A549 (cell line): ENCODE measurements around the gene PSMD9. TPM values are rescaled to one million over a fixed set of nuclear protein-coding genes. Genes with fewer than 3 reads are reported as not detected.

Experiments used
- ATAC-seq, 2 experiments: fragments of 200-7000 bp in 1 of 2; fragments of >200 bp in 1 of 2; cut with Nextera tagmentation in 1 of 2; cut with Tn5 transposase in 1 of 2; 3 replicates each; pipeline versions ENCODE4 v1.8.0 to v1.9.1; 2018 to 2020; ENCODE audit warnings: mild to moderate bottlenecking in 1 of 2, moderate library complexity in 1 of 2
- CTCF ChIA-PET: fragments of 300-600 bp; sonication (Branson Sonifier 250); formaldehyde crosslinking; extraction: SDS; loops from one replicate; lab custom pipeline; 2021; ENCODE audit warnings: antibody characterized with exemption, inconsistent platforms; lab: Yijun Ruan, JAX
- POLR2A ChIA-PET: fragments of 350-600 bp; formaldehyde crosslinking; extraction: SDS; loops from one replicate; lab custom pipeline; 2021; ENCODE audit warnings: antibody characterized with exemption, inconsistent platforms; lab: Yijun Ruan, JAX
- DNase-seq, 2 experiments: peaks; one replicate each; pipeline versions ENCODE4 v3.0.0 to v3.0.0-alpha.2; 2011 to 2016; ENCODE audit warnings: low read depth in 1 of 2, low spot score in 1 of 2
- FAIRE-seq: peaks from 2 replicates; lab custom pipeline; 2011; peaks lifted over from hg19 to GRCh38; lab: Jason Lieb, UNC
- H3K27ac ChIP-seq, 2 experiments: fragments of >200 bp; sonication (Bioruptor Twin); formaldehyde crosslinking; 3 replicates each; pipeline ENCODE4 v1.5.1; 2016 to 2017
- H3K4me1 ChIP-seq: fragments of >200 bp; sonication (Bioruptor Twin); formaldehyde crosslinking; 3 replicates; pipeline ENCODE4 v1.6.1; 2016
- H3K4me2 ChIP-seq: fragments of >200 bp; sonication (Bioruptor Twin); formaldehyde crosslinking; 3 replicates; pipeline ENCODE4 v1.6.1; 2016
- H3K4me3 ChIP-seq: fragments of >200 bp; sonication (Bioruptor Twin); formaldehyde crosslinking; 3 replicates; pipeline ENCODE4 v1.5.1; 2016
- H3K9me3 ChIP-seq: fragments of >200 bp; sonication (Bioruptor Twin); formaldehyde crosslinking; 3 replicates; pipeline ENCODE4 v1.6.1; 2016
- E2F6 ChIP-seq: IDR thresholded peaks from 2 replicates; pipeline ENCODE4 v1.6.1; 2012; ENCODE audit warnings: low read depth, borderline replicate concordance
- GATA3 ChIP-seq: IDR thresholded peaks from 2 replicates; pipeline ENCODE4 v1.6.1; 2012; ENCODE audit warnings: borderline replicate concordance
- HDAC2 ChIP-seq: fragments of 200-600 bp; sonication (generic); IDR thresholded peaks from 2 replicates; pipeline ENCODE4 v1.6.1; 2016
- HEYL ChIP-seq: fragments of 250-450 bp; sonication (Bioruptor Pico); IDR thresholded peaks from 2 replicates; pipeline ENCODE4 v1.8.0; 2021; ENCODE audit warnings: mild to moderate bottlenecking, moderate library complexity
- HOXB5 ChIP-seq: fragments of 250-450 bp; sonication (Bioruptor Pico); IDR thresholded peaks from 2 replicates; pipeline ENCODE4 v1.5.0; 2020; ENCODE audit warnings: mild to moderate bottlenecking, moderate library complexity
- MAX ChIP-seq: IDR thresholded peaks from 2 replicates; pipeline ENCODE4 v1.6.1; 2012
- NPAS2 ChIP-seq: fragments of 250-450 bp; sonication (Bioruptor Pico); IDR thresholded peaks from 2 replicates; pipeline ENCODE4 v1.8.0; 2022; ENCODE audit warnings: mild to moderate bottlenecking, moderate library complexity, borderline replicate concordance
- POLR2A ChIP-seq: IDR thresholded peaks from 2 replicates; pipeline ENCODE4 v1.6.1; 2012; ENCODE audit warnings: mild to moderate bottlenecking, low read length
- RAD21 ChIP-seq, 2 experiments: fragments of >200 bp in 1 of 2; sonication (Bioruptor Twin) in 1 of 2; formaldehyde crosslinking in 1 of 2; IDR thresholded peaks in 1 of 2; conservative IDR thresholded peaks in 1 of 2; 2 replicates in 1 of 2; 3 replicates in 1 of 2; pipeline ENCODE4 v1.6.1; 2012 to 2018; ENCODE audit warnings: inconsistent platforms in 1 of 2
- RNF2 ChIP-seq: fragments of 200-600 bp; sonication (generic); IDR thresholded peaks from 2 replicates; pipeline ENCODE4 v1.6.1; 2016; ENCODE audit warnings: low read depth, mild to moderate bottlenecking, antibody characterized with exemption, moderate library complexity, borderline replicate concordance
- SMC3 ChIP-seq: fragments of >200 bp; sonication (Bioruptor Twin); formaldehyde crosslinking; IDR thresholded peaks from 3 replicates; pipeline ENCODE4 v1.6.1; 2018; ENCODE audit warnings: inconsistent platforms
- WGBS: methylation state at CpG from one replicate; pipeline ENCODE4 v1.1.6; 2017; ENCODE audit errors: missing lambda C conversion rate; 5-methylcytosine and 5-hydroxymethylcytosine counted together
- polyA plus RNA-seq, 4 experiments: library from polyadenylated mRNA; depleted of rRNA in 3 of 4; stranded (reverse); fragments of >200 nt; fragmentation: RNase III in 1 of 4; extraction: RNeasy Plus Mini Kit Qiagen cat#74134 plus additional on column Dnase treatment in 1 of 4; gene quantifications; 2 replicates in 3 of 4; 3 replicates in 1 of 4; pipeline ENCODE4 v1.2.3, GENCODE V29; 2011 to 2017
- TF ChIP-seq, protein P1 (sequence below): fragments of >200 bp; sonication (Bioruptor Twin); formaldehyde crosslinking; IDR thresholded peaks from 3 replicates; pipeline ENCODE4 v1.5.1; 2016

PSMD9 gene
- polyA plus RNA-seq, 2 of the 4 experiments (the other 2 are of a cell fraction) = 89.3 to 147 TPM

DNA sequence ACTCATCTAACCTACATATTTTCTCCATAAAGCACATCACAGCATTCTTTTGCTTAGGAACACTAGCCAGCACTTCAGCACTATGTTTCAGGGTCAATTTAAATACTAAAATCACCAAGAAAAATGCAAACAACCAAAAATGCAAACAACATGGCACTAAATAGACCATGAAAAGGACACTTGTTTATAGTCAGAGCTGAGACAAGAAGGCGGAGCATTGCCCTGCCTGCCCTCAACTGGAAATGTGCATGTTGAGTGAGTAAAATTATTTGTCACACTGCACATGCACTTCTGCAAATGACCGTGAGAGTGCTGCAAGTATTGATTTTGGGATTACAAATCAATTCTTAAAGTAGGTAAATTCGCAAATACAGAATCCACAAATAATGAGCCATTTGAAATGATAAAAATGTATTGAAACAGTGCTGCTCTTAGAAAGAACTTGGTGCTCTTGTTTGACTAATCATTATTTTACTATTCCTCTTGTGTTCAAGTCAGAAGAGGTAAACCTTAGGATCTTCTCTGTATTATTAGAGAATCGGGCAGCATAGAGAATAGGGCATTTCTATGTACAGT, 64.6 kb downstream of the PSMD9 start:
- POLR2A ChIA-PET = no interaction called here
- FAIRE-seq = no peak

DNA sequence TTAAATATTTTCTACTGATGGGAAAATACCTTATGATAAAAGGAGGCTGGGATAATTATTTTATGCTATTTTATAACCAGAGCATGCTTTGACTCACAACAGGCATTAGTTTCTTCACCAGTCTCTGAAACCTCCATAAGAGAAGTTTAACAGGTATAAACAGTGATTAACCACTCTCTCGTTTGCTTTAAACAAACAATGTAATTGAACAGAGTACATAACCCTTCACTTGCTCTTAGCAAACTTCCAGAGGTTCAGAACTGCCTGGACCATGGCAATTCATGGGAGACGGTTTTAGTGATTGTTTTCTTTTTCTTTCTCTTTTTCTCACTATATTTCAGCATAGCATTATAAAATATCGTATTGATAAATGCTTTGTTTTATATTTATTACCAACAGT, 65.1 kb downstream of the PSMD9 start:
- Histone ChIP-seq H3K4me1 (peaks cover 11% of the 10 kb centered on the region), H3K9me3 (0 out of 3 replicates have a peak, but pooled peaks cover 4% of the 10 kb centered on the region), H3K4me3 (no peak overlapping the region), H3K27ac (no peak overlapping the region), H3K4me2 (no peak overlapping the region)
- ChIA-PET POLR2A (no interaction called here), CTCF (interaction anchor here (1.1 kb wide), 2 partner anchors 11 to 179 kb away, joined by 3 read pairs; no protein-coding TSS in a partner anchor)
- DNase-seq (no peak), ATAC-seq (no peak), FAIRE-seq (no peak)
- 46% methylated on average over 3 of the region's 3 CpGs for WGBS
- TF ChIP-seq POLR2A = no peak
- TF ChIP-seq E2F6 = no peak
- TF ChIP-seq MAX = no peak
- TF ChIP-seq HEYL (CRISPR knock-in tag) = no peak
- no peak for TF ChIP-seq RNF2

More for the DNA sequence above, 64.6 kb downstream of the PSMD9 start:
- Histone ChIP-seq H3K4me1 (peaks cover 11% of the 10 kb centered on the region), H3K4me2 (no peak overlapping the region), H3K9me3 (0 out of 3 replicates have a peak, but pooled peaks cover 4% of the 10 kb centered on the region), H3K27ac (no peak overlapping the region), H3K4me3 (no peak overlapping the region)
- no peak for ATAC-seq
- DNase-seq = no peak
- WGBS = 82% methylated on average over 4 of the region's 4 CpGs
- CTCF ChIA-PET = interaction anchor here (1.1 kb wide), 2 partner anchors 11 to 179 kb away, joined by 3 read pairs; no protein-coding TSS in a partner anchor
- no peak for TF ChIP-seq POLR2A

DNA sequence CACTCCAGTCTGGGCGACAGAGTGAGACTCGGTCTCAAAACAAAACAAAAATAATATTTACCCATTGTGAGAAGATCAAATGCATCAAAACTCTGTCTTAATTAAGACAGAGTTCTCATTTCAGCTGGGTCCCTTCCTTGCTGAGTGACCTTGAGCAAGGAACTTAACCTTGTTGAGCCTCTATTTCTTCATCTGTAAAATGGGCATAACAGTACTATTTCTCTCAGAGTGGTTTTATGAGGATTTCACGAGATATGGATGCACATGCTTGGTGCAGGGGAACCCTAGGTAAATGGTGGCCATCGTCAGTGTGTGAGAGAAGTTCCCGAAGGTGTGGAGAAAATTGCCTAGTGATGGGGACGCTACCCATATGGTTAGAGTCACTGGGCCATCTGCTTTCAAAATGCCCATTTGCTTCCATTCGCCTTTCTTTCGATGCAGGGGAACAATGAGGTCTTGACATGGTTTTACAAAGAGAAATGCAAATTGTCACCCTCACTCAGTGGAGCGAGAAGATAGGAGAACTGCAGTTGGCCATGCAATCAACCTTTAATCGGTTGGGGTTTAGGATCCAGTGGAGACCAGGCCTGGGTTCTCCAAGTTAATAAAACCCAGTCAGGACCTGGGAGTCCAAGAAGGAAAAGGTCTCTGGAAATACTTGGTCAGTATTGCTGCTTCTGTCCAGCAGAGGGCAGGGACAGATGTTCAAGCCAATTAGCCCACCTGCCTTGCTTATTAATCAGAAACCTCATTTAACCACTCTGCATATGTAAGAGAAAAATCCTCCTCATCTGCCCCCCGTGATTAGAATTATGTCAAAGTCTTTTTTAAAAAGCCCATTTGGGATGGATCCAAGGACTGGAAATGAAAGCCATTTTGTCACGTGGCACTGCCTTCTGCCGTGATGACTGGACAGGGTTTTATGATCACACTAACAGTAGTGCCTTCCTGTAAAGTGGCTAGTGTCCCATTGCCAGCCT, 67.0 kb downstream of the PSMD9 start:
- DNase-seq (peak in 1 of 2 experiments; percentile 48), ATAC-seq (peak; percentile 54 to 80; a peak in 4 of 6 replicates), FAIRE-seq (no peak)
- H3K4me1 ChIP-seq = no peaks in the 10 kb centered on the region; the same call in 2 of the 3 replicates
- 0 out of 3 replicates have a peak, but pooled peaks cover 4% of the 10 kb centered on the region for H3K9me3 ChIP-seq
- H3K4me2 ChIP-seq = no peak overlapping the region
- H3K27ac ChIP-seq = no peak overlapping the region
- TF ChIP-seq NPAS2 (CRISPR knock-in tag) (no peak), GATA3 (no peak), RAD21 (conservative IDR thresholded peaks at IDR 0.05 in 1 of 2, IDR thresholded peaks at IDR 0.05 in 1 of 2) (peak; percentile 54 to 62), HDAC2 (no peak), SMC3 (peak; percentile 66), HOXB5 (no peak)
- TF ChIP-seq, protein P1, sequence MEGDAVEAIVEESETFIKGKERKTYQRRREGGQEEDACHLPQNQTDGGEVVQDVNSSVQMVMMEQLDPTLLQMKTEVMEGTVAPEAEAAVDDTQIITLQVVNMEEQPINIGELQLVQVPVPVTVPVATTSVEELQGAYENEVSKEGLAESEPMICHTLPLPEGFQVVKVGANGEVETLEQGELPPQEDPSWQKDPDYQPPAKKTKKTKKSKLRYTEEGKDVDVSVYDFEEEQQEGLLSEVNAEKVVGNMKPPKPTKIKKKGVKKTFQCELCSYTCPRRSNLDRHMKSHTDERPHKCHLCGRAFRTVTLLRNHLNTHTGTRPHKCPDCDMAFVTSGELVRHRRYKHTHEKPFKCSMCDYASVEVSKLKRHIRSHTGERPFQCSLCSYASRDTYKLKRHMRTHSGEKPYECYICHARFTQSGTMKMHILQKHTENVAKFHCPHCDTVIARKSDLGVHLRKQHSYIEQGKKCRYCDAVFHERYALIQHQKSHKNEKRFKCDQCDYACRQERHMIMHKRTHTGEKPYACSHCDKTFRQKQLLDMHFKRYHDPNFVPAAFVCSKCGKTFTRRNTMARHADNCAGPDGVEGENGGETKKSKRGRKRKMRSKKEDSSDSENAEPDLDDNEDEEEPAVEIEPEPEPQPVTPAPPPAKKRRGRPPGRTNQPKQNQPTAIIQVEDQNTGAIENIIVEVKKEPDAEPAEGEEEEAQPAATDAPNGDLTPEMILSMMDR = peak; percentile 57
- POLR2A ChIA-PET = interaction anchor here (0.6 kb wide), 1 partner anchor 107 kb away, joined by 5 read pairs; no protein-coding TSS in a partner anchor
- WGBS = 82% methylated on average over 13 of the region's 13 CpGs
- H3K4me3 ChIP-seq = no peak overlapping the region
- CTCF ChIA-PET = interaction anchor here (0.6 to 0.7 kb wide), 2 partner anchors 31 to 47 kb away, joined by 3 read pairs; no protein-coding TSS in a partner anchor
